Liver (tissue), 9 donors: Measurements from ENCODE around the gene C20orf202. TPM values are rescaled to one million over a fixed set of nuclear protein-coding genes. Genes with fewer than 3 reads are reported as not detected.

Experiments
- DNase-seq: peaks from one replicate; pipeline ENCODE4 v3.0.0-alpha.2; 2017; ENCODE audit warnings: low spot score
- H3K27ac ChIP-seq, 2 donors: one replicate each; pipeline ENCODE4 v1.7.0; 2013; ENCODE audit warnings: inconsistent platforms in 2 of 2, low read length in 2 of 2, control low read depth in 1 of 2, low read depth in 1 of 2, mild to moderate bottlenecking in 1 of 2
- H3K27me3 ChIP-seq, 4 donors: one replicate each; pipeline versions ENCODE4 v1.6.1 to v1.7.0; 2013; ENCODE audit warnings: low read length in 3 of 4, inconsistent platforms in 1 of 4, mild to moderate bottlenecking in 1 of 4, moderate library complexity in 1 of 4; ENCODE audit not compliant: control insufficient read depth in 4 of 4, insufficient read depth in 4 of 4
- H3K36me3 ChIP-seq, 4 donors: one replicate each; pipeline versions ENCODE4 v1.6.1 to v1.7.0; 2013; ENCODE audit warnings: low read length in 3 of 4, mild to moderate bottlenecking in 3 of 4, low read depth in 1 of 4, moderate library complexity in 1 of 4; ENCODE audit not compliant: control insufficient read depth in 4 of 4, insufficient read depth in 3 of 4
- H3K4me1 ChIP-seq, 4 donors: one replicate each; pipeline versions ENCODE4 v1.6.1 to v1.7.0; 2013; ENCODE audit warnings: low read length in 3 of 4, mild to moderate bottlenecking in 3 of 4, moderate library complexity in 1 of 4; ENCODE audit not compliant: control insufficient read depth in 4 of 4, insufficient read depth in 4 of 4
- H3K4me3 ChIP-seq, 3 donors: one replicate each; pipeline versions ENCODE4 v1.6.1 to v1.7.0; 2013; ENCODE audit warnings: low read length in 3 of 3, control low read depth in 1 of 3, low read depth in 1 of 3, mild to moderate bottlenecking in 1 of 3
- H3K9ac ChIP-seq, 2 donors: one replicate each; pipeline ENCODE4 v1.7.0; 2013; ENCODE audit warnings: low read length in 2 of 2, mild to moderate bottlenecking in 2 of 2, moderate library complexity in 2 of 2, control low read depth in 1 of 2, low read depth in 1 of 2
- H3K9me3 ChIP-seq, 4 donors: one replicate each; pipeline versions ENCODE4 v1.6.1 to v1.7.0; 2013; ENCODE audit warnings: low read length in 3 of 4; ENCODE audit not compliant: control insufficient read depth in 4 of 4
- EGR1 ChIP-seq, 2 donors: IDR thresholded peaks; 2 replicates each; pipeline ENCODE4 v1.6.1; 2016 to 2018; ENCODE audit warnings: antibody characterized with exemption in 2 of 2, low read depth in 2 of 2
- HNF4A ChIP-seq, 2 donors: conservative IDR thresholded peaks; 2 replicates each; pipeline ENCODE4 v1.6.1; 2016; ENCODE audit warnings: antibody characterized with exemption in 2 of 2, mild to moderate bottlenecking in 2 of 2
- HNF4G ChIP-seq: IDR thresholded peaks from 2 replicates; pipeline ENCODE4 v1.6.1; 2016; ENCODE audit warnings: antibody characterized with exemption
- JUND ChIP-seq, 2 donors: IDR thresholded peaks; 2 replicates each; pipeline ENCODE4 v1.6.1; 2016; ENCODE audit warnings: antibody characterized with exemption in 2 of 2
- MAX ChIP-seq: IDR thresholded peaks from 2 replicates; pipeline ENCODE4 v1.6.1; 2016; ENCODE audit warnings: antibody characterized with exemption
- NR2F2 ChIP-seq: IDR thresholded peaks from 2 replicates; pipeline ENCODE4 v1.6.1; 2016; ENCODE audit warnings: antibody characterized with exemption
- RXRA ChIP-seq, 2 donors: IDR thresholded peaks; 2 replicates each; pipeline ENCODE4 v1.6.1; 2017 to 2018; ENCODE audit warnings: antibody characterized with exemption in 2 of 2, mild to moderate bottlenecking in 1 of 2
- SP1 ChIP-seq: IDR thresholded peaks from 2 replicates; pipeline ENCODE4 v1.6.1; 2018; ENCODE audit warnings: antibody characterized with exemption, mild to moderate bottlenecking
- TAF1 ChIP-seq: conservative IDR thresholded peaks from 2 replicates; pipeline ENCODE4 v1.6.1; 2016; ENCODE audit warnings: antibody characterized with exemption, mild to moderate bottlenecking
- YY1 ChIP-seq: IDR thresholded peaks from 2 replicates; pipeline ENCODE4 v1.6.1; 2016; ENCODE audit warnings: antibody characterized with exemption, mild to moderate bottlenecking
- ZBTB33 ChIP-seq: IDR thresholded peaks from 2 replicates; pipeline ENCODE4 v1.6.1; 2016; ENCODE audit warnings: antibody characterized with exemption
- WGBS: extraction: QIAGEN DNeasy Blood & Tissue Kit; methylation state at CpG from one replicate; pipeline ENCODE4 v1.1.7; 2013; 5-methylcytosine and 5-hydroxymethylcytosine counted together
- polyA plus RNA-seq, 2 donors: library from polyadenylated mRNA; stranded (reverse) in 1 of 2; unstranded in 1 of 2; fragments of 200-250 nt in 1 of 2; fragments of >200 nt in 1 of 2; fragmentation: Nextera tagmentation in 1 of 2; extraction: Ambion mirVana in 1 of 2; gene quantifications; one replicate each; pipeline versions ENCODE4 v1.2.1 to v1.2.3, GENCODE V29; 2013 to 2015
- total RNA-seq, 2 donors: library from RNA; depleted of rRNA; stranded (reverse); fragments of >200 nt; gene quantifications; one replicate each; pipeline ENCODE4 v1.2.3, GENCODE V29; 2014
- TF ChIP-seq, protein P1 (sequence below): IDR thresholded peaks from 2 replicates; pipeline ENCODE4 v1.6.1; 2016; ENCODE audit warnings: antibody characterized with exemption, mild to moderate bottlenecking
- TF ChIP-seq, protein P2 (sequence below): IDR thresholded peaks from 2 replicates; pipeline ENCODE4 v1.6.1; 2016; ENCODE audit warnings: antibody characterized with exemption
- donor health status: healthy.
- donor health status: healthy.
- donor health status: healthy.
- donor health status: healthy.
- donor health status: healthy.

The C20orf202 gene
- total and polyA plus RNA-seq, 4 donors, result 0.07 to 0.42 (median 0.12) TPM

DNA sequence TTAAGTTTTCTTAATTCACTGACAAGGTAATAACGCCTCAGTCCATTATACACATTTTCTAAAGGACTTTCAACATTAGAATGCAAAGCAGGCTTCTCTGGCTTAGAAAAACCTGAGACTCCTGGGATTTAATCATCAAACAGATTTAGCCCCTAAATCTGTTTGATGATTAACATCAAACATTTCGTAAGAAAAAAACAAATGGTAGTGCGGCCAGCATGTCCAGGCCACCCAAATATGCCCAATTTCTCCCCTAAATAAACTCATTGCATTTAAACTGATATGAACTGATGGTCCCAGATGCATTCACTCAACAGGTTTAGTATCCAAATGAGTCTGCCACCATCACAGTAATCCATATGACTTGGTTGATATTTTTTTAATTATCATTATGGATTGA, 24.6 kb upstream of the C20orf202 start:
- Histone ChIP-seq H3K9ac (no peak overlapping the region), H3K27me3 (no peaks in the 10 kb centered on the region), H3K4me3 (no peak overlapping the region), H3K9me3 (no peaks in the 10 kb centered on the region), H3K36me3 (peaks cover 0 to 5% (median 0%) of the 10 kb centered on the region in 4 donors), H3K4me1 (peaks cover 4 to 16% (median 7%) of the 10 kb centered on the region in 4 donors), H3K27ac (no peak overlapping the region)
- WGBS, result 47% methylated on average over 3 of the region's 3 CpGs
- no peak for DNase-seq
- TF ChIP-seq, protein P1, sequence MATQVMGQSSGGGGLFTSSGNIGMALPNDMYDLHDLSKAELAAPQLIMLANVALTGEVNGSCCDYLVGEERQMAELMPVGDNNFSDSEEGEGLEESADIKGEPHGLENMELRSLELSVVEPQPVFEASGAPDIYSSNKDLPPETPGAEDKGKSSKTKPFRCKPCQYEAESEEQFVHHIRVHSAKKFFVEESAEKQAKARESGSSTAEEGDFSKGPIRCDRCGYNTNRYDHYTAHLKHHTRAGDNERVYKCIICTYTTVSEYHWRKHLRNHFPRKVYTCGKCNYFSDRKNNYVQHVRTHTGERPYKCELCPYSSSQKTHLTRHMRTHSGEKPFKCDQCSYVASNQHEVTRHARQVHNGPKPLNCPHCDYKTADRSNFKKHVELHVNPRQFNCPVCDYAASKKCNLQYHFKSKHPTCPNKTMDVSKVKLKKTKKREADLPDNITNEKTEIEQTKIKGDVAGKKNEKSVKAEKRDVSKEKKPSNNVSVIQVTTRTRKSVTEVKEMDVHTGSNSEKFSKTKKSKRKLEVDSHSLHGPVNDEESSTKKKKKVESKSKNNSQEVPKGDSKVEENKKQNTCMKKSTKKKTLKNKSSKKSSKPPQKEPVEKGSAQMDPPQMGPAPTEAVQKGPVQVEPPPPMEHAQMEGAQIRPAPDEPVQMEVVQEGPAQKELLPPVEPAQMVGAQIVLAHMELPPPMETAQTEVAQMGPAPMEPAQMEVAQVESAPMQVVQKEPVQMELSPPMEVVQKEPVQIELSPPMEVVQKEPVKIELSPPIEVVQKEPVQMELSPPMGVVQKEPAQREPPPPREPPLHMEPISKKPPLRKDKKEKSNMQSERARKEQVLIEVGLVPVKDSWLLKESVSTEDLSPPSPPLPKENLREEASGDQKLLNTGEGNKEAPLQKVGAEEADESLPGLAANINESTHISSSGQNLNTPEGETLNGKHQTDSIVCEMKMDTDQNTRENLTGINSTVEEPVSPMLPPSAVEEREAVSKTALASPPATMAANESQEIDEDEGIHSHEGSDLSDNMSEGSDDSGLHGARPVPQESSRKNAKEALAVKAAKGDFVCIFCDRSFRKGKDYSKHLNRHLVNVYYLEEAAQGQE, result no peak
- no peak for TF ChIP-seq EGR1 (IDR thresholded peaks at IDR 0.05; ENCODE audit: low read depth in 2 of 2)
- TF ChIP-seq ZBTB33, result no peak
- TF ChIP-seq HNF4G, result no peak
- TF ChIP-seq HNF4A (conservative IDR thresholded peaks at IDR 0.05), result no peak
- peak in 1 of 2 donors; percentile 10 for TF ChIP-seq RXRA (IDR thresholded peaks at IDR 0.05)
- TF ChIP-seq, protein P2, sequence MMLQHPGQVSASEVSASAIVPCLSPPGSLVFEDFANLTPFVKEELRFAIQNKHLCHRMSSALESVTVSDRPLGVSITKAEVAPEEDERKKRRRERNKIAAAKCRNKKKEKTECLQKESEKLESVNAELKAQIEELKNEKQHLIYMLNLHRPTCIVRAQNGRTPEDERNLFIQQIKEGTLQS, result no peak
- TF ChIP-seq YY1, result peak; percentile 54

DNA sequence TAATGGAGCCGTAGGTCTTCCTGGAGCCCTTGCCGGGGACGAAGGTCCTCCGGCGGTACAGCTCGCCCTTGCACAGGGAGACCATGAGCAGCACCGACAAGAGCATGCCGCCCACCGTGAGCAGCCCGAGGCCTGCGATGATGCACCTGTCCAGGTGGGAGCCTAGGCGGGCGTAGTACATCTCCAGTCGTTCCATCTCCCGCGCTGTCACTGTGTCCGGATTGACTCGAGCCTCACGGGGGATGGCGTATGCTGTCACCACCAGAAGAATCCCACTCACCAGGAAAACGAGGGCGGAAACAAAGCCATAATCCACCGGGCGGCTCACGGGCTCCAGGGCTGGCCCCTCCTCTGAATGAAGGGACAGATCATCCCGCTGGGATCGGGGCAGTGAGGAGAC, 22.3 kb upstream of the C20orf202 start:
- Histone ChIP-seq H3K9ac (no peak overlapping the region), H3K27ac (no peak overlapping the region), H3K4me3 (no peak overlapping the region), H3K9me3 (no peaks in the 10 kb centered on the region), H3K4me1 (peaks cover 6 to 24% (median 14%) of the 10 kb centered on the region in 4 donors), H3K27me3 (no peaks in the 10 kb centered on the region), H3K36me3 (no peaks in the 10 kb centered on the region)
- DNase-seq, result no peak
- 97% methylated on average over 27 of the region's 27 CpGs for WGBS
- no peak for TF ChIP-seq JUND (IDR thresholded peaks at IDR 0.05)
- no peak for TF ChIP-seq SP1
- TF ChIP-seq EGR1 (IDR thresholded peaks at IDR 0.05; ENCODE audit: low read depth in 2 of 2), result no peak
- TF ChIP-seq MAX, result no peak
- no peak for TF ChIP-seq NR2F2
- no peak for TF ChIP-seq ZBTB33
- no peak for TF ChIP-seq TAF1
- no peak for TF ChIP-seq HNF4A (conservative IDR thresholded peaks at IDR 0.05)
